ENCODE results near the gene KCNMA1. TPM values are rescaled to one million over a fixed set of nuclear protein-coding genes. Genes with fewer than 3 reads are reported as not detected.

Gene KCNMA1
- total and polyA plus RNA-seq, 2 donors from 2014 or later, result 4.2 to 8.9 TPM

- Histone ChIP-seq H3K9me3 (ENCODE audit: control insufficient read depth in 2 of 3, insufficient read depth in 1 of 3, low read length in 3 of 3) (no peaks in the 10 kb centered on the region), H3K36me3 (ENCODE audit: control insufficient read depth in 2 of 3, insufficient read depth in 3 of 3, low read length in 3 of 3) (no peaks in the 10 kb centered on the region), H3K9ac (ENCODE audit: low read length in 3 of 3) (no peak overlapping the region), H3K4me1 (ENCODE audit: control insufficient read depth in 2 of 3, insufficient read depth in 2 of 3, low read depth in 1 of 3, low read length in 3 of 3) (no peaks in the 10 kb centered on the region), H3K27ac (ENCODE audit: low read depth in 2 of 2, low read length in 2 of 2) (no peak overlapping the region), H3K4me3 (ENCODE audit: low read length in 3 of 3) (no peak overlapping the region), H3K27me3 (ENCODE audit: control insufficient read depth, insufficient read depth, low read length) (no peaks in the 10 kb centered on the region)
- no peak for DNase-seq
- FAIRE-seq, result no peak
- intact Hi-C loops (cut with DNase I), result no loop called here
- TF ChIP-seq CTCF (IDR thresholded peaks at IDR 0.05; ENCODE audit: borderline replicate concordance, extremely low read depth, insufficient read depth), result no peak
Measured at GRCh38 chr10:76976142-76976541, 661.5 kb downstream of the KCNMA1 start.

- Histone ChIP-seq H3K27me3 (ENCODE audit: control insufficient read depth, insufficient read depth, low read length) (no peaks in the 10 kb centered on the region), H3K9me3 (ENCODE audit: control insufficient read depth in 2 of 3, insufficient read depth in 1 of 3, low read length in 3 of 3) (no peaks in the 10 kb centered on the region), H3K4me1 (ENCODE audit: control insufficient read depth in 2 of 3, insufficient read depth in 2 of 3, low read depth in 1 of 3, low read length in 3 of 3) (no peaks in the 10 kb centered on the region), H3K36me3 (ENCODE audit: control insufficient read depth in 2 of 3, insufficient read depth in 3 of 3, low read length in 3 of 3) (no peaks in the 10 kb centered on the region), H3K4me3 (ENCODE audit: low read length in 3 of 3) (no peak overlapping the region), H3K27ac (ENCODE audit: low read depth in 2 of 2, low read length in 2 of 2) (no peak overlapping the region), H3K9ac (ENCODE audit: low read length in 3 of 3) (no peak overlapping the region)
- no peak for TF ChIP-seq CTCF (IDR thresholded peaks at IDR 0.05; ENCODE audit: borderline replicate concordance, extremely low read depth, insufficient read depth)
- intact Hi-C loops (cut with DNase I), result no loop called here
- DNase-seq (no peak), FAIRE-seq (no peak)
Measured at GRCh38 chr10:76975126-76975525, 662.5 kb downstream of the KCNMA1 start.

- no peak for TF ChIP-seq CTCF (IDR thresholded peaks at IDR 0.05; ENCODE audit: borderline replicate concordance, extremely low read depth, insufficient read depth)
- intact Hi-C loops (cut with DNase I), result no loop called here
- DNase-seq (no peak), FAIRE-seq (no peak)
- no peak overlapping the region for H3K9ac ChIP-seq (ENCODE audit: low read length in 3 of 3)
- H3K27me3 ChIP-seq (ENCODE audit: control insufficient read depth, insufficient read depth, low read length), result no peaks in the 10 kb centered on the region
- no peak overlapping the region for H3K4me3 ChIP-seq (ENCODE audit: low read length in 3 of 3)
- no peak overlapping the region for H3K27ac ChIP-seq (ENCODE audit: low read depth in 2 of 2, low read length in 2 of 2)
- no peaks in the 10 kb centered on the region for H3K36me3 ChIP-seq (ENCODE audit: control insufficient read depth in 2 of 3, insufficient read depth in 3 of 3, low read length in 3 of 3)
- H3K9me3 ChIP-seq (ENCODE audit: control insufficient read depth in 2 of 3, insufficient read depth in 1 of 3, low read length in 3 of 3), result no peaks in the 10 kb centered on the region
- H3K4me1 ChIP-seq (ENCODE audit: control insufficient read depth in 2 of 3, insufficient read depth in 2 of 3, low read depth in 1 of 3, low read length in 3 of 3), result no peaks in the 10 kb centered on the region
Measured at GRCh38 chr10:76974017-76974691, 663.5 kb downstream of the KCNMA1 start.

Data from kidney (tissue), 14 donors.